ENCODE results near the gene GAS6. TPM values are rescaled to one million over a fixed set of nuclear protein-coding genes. Genes with fewer than 3 reads are reported as not detected.

The GAS6 gene
- total and polyA plus RNA-seq, 2 donors (not counting 1 experiment from before 2014, with no cell fraction given), result 227 to 301 TPM

GRCh38 chr13:113813749-113814434 lies 50.0 kb downstream of the GAS6 start:
- H3K4me2 ChIP-seq (ENCODE audit: extremely low read depth, insufficient read depth, low read length), result no peak overlapping the region
- H3K36me3 ChIP-seq (ENCODE audit: control insufficient read depth, insufficient read depth, low read length), result peaks cover 4% of the 10 kb centered on the region
- H4K20me1 ChIP-seq (ENCODE audit: control insufficient read depth, extremely low read depth, insufficient read depth, low read length), result no peaks in the 10 kb centered on the region
- TF ChIP-seq EZH2 (IDR thresholded peaks at IDR 0.05; ENCODE audit: low read length, missing control alignments), result no peak
- TF ChIP-seq, protein P1, sequence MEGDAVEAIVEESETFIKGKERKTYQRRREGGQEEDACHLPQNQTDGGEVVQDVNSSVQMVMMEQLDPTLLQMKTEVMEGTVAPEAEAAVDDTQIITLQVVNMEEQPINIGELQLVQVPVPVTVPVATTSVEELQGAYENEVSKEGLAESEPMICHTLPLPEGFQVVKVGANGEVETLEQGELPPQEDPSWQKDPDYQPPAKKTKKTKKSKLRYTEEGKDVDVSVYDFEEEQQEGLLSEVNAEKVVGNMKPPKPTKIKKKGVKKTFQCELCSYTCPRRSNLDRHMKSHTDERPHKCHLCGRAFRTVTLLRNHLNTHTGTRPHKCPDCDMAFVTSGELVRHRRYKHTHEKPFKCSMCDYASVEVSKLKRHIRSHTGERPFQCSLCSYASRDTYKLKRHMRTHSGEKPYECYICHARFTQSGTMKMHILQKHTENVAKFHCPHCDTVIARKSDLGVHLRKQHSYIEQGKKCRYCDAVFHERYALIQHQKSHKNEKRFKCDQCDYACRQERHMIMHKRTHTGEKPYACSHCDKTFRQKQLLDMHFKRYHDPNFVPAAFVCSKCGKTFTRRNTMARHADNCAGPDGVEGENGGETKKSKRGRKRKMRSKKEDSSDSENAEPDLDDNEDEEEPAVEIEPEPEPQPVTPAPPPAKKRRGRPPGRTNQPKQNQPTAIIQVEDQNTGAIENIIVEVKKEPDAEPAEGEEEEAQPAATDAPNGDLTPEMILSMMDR (conservative IDR thresholded peaks at IDR 0.05 in 1 of 2, IDR thresholded peaks at IDR 0.05 in 1 of 2; ENCODE audit: low read depth in 1 of 2, low read length in 2 of 2), result no peak
- H3K9ac ChIP-seq (ENCODE audit: insufficient read depth, low read length), result no peak overlapping the region
- H2AFZ ChIP-seq (ENCODE audit: low read length), result no peak overlapping the region
- H3K4me3 ChIP-seq (replicated peaks in 1 of 4; ENCODE audit: control extremely low read depth in 1 of 4, insufficient read depth in 1 of 4, low read depth in 3 of 4, low read length in 4 of 4), result no peak overlapping the region
- no peaks in the 10 kb centered on the region for H3K79me2 ChIP-seq (ENCODE audit: control insufficient read depth, insufficient read depth, low read length)
- peak in 1 of 2 donors; percentile 34 for DNase-seq (ENCODE audit: low read depth in 2 of 2)
- no peaks in the 10 kb centered on the region for H3K27me3 ChIP-seq (ENCODE audit: control insufficient read depth, insufficient read depth, low read length)
- H3K4me1 ChIP-seq (ENCODE audit: control insufficient read depth, extremely low read depth, insufficient read depth, low read length), result peaks cover 21% of the 10 kb centered on the region
- no peaks in the 10 kb centered on the region for H3K9me3 ChIP-seq (ENCODE audit: control insufficient read depth, insufficient read depth, low read depth, low read length)
- no peak overlapping the region for H3K27ac ChIP-seq (ENCODE audit: insufficient read depth, low read length)

- no peaks in the 10 kb centered on the region for H3K27me3 ChIP-seq (ENCODE audit: control insufficient read depth, insufficient read depth, low read length)
- no peak overlapping the region for H3K27ac ChIP-seq (ENCODE audit: insufficient read depth, low read length)
- no peak overlapping the region for H3K4me3 ChIP-seq (replicated peaks in 1 of 4; ENCODE audit: control extremely low read depth in 1 of 4, insufficient read depth in 1 of 4, low read depth in 3 of 4, low read length in 4 of 4)
- TF ChIP-seq EZH2 (IDR thresholded peaks at IDR 0.05; ENCODE audit: low read length, missing control alignments), result no peak
- TF ChIP-seq, protein P1 (conservative IDR thresholded peaks at IDR 0.05 in 1 of 2, IDR thresholded peaks at IDR 0.05 in 1 of 2; ENCODE audit: low read depth in 1 of 2, low read length in 2 of 2), result no peak
- no peak for DNase-seq (ENCODE audit: low read depth in 2 of 2)
- no peaks in the 10 kb centered on the region for H3K36me3 ChIP-seq (ENCODE audit: control insufficient read depth, insufficient read depth, low read length)
- H4K20me1 ChIP-seq (ENCODE audit: control insufficient read depth, extremely low read depth, insufficient read depth, low read length), result no peaks in the 10 kb centered on the region
- no peak overlapping the region for H3K4me2 ChIP-seq (ENCODE audit: extremely low read depth, insufficient read depth, low read length)
- peaks cover 21% of the 10 kb centered on the region for H3K4me1 ChIP-seq (ENCODE audit: control insufficient read depth, extremely low read depth, insufficient read depth, low read length)
- H2AFZ ChIP-seq (ENCODE audit: low read length), result no peak overlapping the region
- H3K79me2 ChIP-seq (ENCODE audit: control insufficient read depth, insufficient read depth, low read length), result no peaks in the 10 kb centered on the region
- no peak overlapping the region for H3K9ac ChIP-seq (ENCODE audit: insufficient read depth, low read length)
- no peaks in the 10 kb centered on the region for H3K9me3 ChIP-seq (ENCODE audit: control insufficient read depth, insufficient read depth, low read depth, low read length)
Measured at GRCh38 chr13:113813070-113813748, 50.7 kb downstream of the GAS6 start.

DNA sequence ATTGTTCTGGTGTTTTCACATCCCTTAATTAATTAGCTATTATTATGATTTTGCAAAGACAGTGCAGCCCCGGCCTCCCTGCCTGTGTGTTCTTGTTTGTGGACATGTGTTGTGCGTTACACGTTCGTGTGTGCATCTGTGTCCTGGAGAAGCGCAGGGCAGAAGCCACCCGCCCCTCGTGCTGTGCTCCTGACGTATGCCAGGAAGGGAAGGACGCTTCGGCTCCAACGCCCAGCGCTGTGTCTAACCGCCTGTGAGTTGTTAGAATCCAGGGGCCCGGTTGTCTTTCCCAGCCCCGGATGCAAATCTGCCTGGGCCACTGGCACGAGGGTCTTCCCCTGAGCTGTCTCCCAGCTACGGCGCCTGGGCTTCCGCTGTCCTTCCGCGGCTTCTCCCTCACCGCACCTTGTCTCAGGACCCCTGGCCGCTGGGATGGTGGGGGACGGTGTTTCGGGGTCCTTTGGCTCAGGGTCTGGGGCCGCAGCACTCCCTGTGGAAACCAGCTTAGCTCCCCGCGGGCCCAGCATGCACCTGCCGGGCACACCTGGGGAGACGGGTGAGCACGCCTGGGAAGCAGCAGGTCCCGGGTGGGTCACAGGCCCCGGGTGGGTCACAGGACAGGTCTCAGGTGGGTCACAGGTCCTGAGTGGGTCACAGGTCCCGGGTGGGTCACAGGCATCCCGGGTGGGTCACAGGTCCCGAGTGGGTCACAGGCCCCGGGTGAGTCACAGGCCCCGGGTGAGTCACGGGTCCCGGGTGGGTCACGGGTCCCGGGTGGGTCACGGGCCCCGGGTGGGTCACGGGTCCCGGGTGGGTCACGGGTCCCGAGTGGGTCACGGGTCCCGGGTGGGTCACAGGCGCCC lies 51.5 kb downstream of the GAS6 start:
- Histone ChIP-seq H3K4me3 (replicated peaks in 1 of 4; ENCODE audit: control extremely low read depth in 1 of 4, insufficient read depth in 1 of 4, low read depth in 3 of 4, low read length in 4 of 4) (no peak overlapping the region), H2AFZ (ENCODE audit: low read length) (no peak overlapping the region), H3K36me3 (ENCODE audit: control insufficient read depth, insufficient read depth, low read length) (no peaks in the 10 kb centered on the region), H3K9me3 (ENCODE audit: control insufficient read depth, insufficient read depth, low read depth, low read length) (no peaks in the 10 kb centered on the region), H4K20me1 (ENCODE audit: control insufficient read depth, extremely low read depth, insufficient read depth, low read length) (no peaks in the 10 kb centered on the region), H3K27me3 (ENCODE audit: control insufficient read depth, insufficient read depth, low read length) (no peaks in the 10 kb centered on the region), H3K4me1 (ENCODE audit: control insufficient read depth, extremely low read depth, insufficient read depth, low read length) (peaks cover 18% of the 10 kb centered on the region), H3K27ac (ENCODE audit: insufficient read depth, low read length) (no peak overlapping the region), H3K9ac (ENCODE audit: insufficient read depth, low read length) (no peak overlapping the region), H3K4me2 (ENCODE audit: extremely low read depth, insufficient read depth, low read length) (no peak overlapping the region), H3K79me2 (ENCODE audit: control insufficient read depth, insufficient read depth, low read length) (no peaks in the 10 kb centered on the region)
- DNase-seq (ENCODE audit: low read depth in 2 of 2), result no peak
- TF ChIP-seq, protein P1 (conservative IDR thresholded peaks at IDR 0.05 in 1 of 2, IDR thresholded peaks at IDR 0.05 in 1 of 2; ENCODE audit: low read depth in 1 of 2, low read length in 2 of 2), result no peak
- no peak for TF ChIP-seq EZH2 (IDR thresholded peaks at IDR 0.05; ENCODE audit: low read length, missing control alignments)
